Colonic mucosa (tissue), 4 donors: ENCODE data around the gene TYROBP. TPM values are rescaled to one million over a fixed set of nuclear protein-coding genes. Genes with fewer than 3 reads are reported as not detected.
A peak's percentile ranks its signal among the peaks of the same experiment; 100 is the strongest.
"Not testable (repeated sequence)": the region's sequence is repeated elsewhere in the genome, so short reads cannot be mapped to it uniquely, and the experiment has no call there.

Experiments
- DNase-seq: peaks from one replicate; pipeline ENCODE4 v3.0.0-alpha.2; 2020
- H3K27ac ChIP-seq: fragments of 200-600 bp; one replicate; pipeline ENCODE4 v1.8.0; 2021
- H3K27me3 ChIP-seq: fragments of 200-600 bp; one replicate; pipeline ENCODE4 v1.8.0; 2021
- H3K36me3 ChIP-seq: fragments of 200-600 bp; one replicate; pipeline ENCODE4 v1.8.0; 2021
- H3K4me1 ChIP-seq: fragments of 200-600 bp; one replicate; pipeline ENCODE4 v1.8.0; 2021; ENCODE audit warnings: mild to moderate bottlenecking
- H3K4me3 ChIP-seq: fragments of 200-600 bp; one replicate; pipeline ENCODE4 v1.8.0; 2021
- H3K9ac ChIP-seq, 2 donors: one replicate each; pipeline ENCODE4 v1.7.0; 2013; ENCODE audit warnings: control low read depth in 2 of 2, low read depth in 2 of 2, low read length in 2 of 2
- H3K9me3 ChIP-seq: fragments of 200-600 bp; one replicate; pipeline ENCODE4 v1.8.0; 2021
- CTCF ChIP-seq: fragments of 200-600 bp; IDR thresholded peaks from one replicate; pipeline ENCODE4 v1.8.0; 2022; ENCODE audit warnings: antibody characterized with exemption, mild to moderate bottlenecking
- intact Hi-C: fragments of 100-400 bp; cut with DNase I; formaldehyde crosslinking; loops from one replicate; pipeline ENCODE4 v1.14.1; 2022
- total RNA-seq, 2 donors: library from RNA; stranded (reverse); fragmentation: NEBNext Ultra II Directional in 1 of 2; extraction: Animal tissue kit (Norgen Biotek cat#: 25700) in 1 of 2; gene quantifications; one replicate each; pipeline ENCODE4 v1.2.1, GENCODE V29; 2021
- donor health status: healthy.
- donor health status: DM: no; HTN: no; CAD: no.
- donor health status: DM: no; HTN: no; CAD: no.

Gene TYROBP
- total RNA-seq, 2 donors from 2014 or later, result 10.4 to 32.8 TPM

GRCh38 chr19:35871611-35872010 lies 36.5 kb downstream of the TYROBP start:
- H3K36me3 ChIP-seq, result no peaks in the 10 kb centered on the region
- H3K27ac ChIP-seq, result no peak overlapping the region
- H3K27me3 ChIP-seq, result peaks cover 11% of the 10 kb centered on the region
- DNase-seq, result no peak
- H3K9me3 ChIP-seq, result no peaks in the 10 kb centered on the region
- intact Hi-C loops, result no loop called here
- no peak overlapping the region for H3K9ac ChIP-seq
- peaks cover 7% of the 10 kb centered on the region for H3K4me1 ChIP-seq
- H3K4me3 ChIP-seq, result no peak overlapping the region
- TF ChIP-seq CTCF, result no peak

GRCh38 chr19:35870798-35871197 lies 37.3 kb downstream of the TYROBP start:
- Histone ChIP-seq H3K27me3 (peaks cover 11% of the 10 kb centered on the region), H3K27ac (no peak overlapping the region), H3K9ac (no peak overlapping the region), H3K4me1 (peaks cover 7% of the 10 kb centered on the region), H3K36me3 (no peaks in the 10 kb centered on the region), H3K9me3 (no peaks in the 10 kb centered on the region), H3K4me3 (no peak overlapping the region)
- no peak for DNase-seq
- no peak for TF ChIP-seq CTCF
- intact Hi-C loops, result no loop called here

GRCh38 chr19:35870124-35870736 lies 37.9 kb downstream of the TYROBP start:
- H3K36me3 ChIP-seq, intact Hi-C loops, DNase-seq, H3K4me3 ChIP-seq, H3K9ac ChIP-seq, H3K27ac ChIP-seq, H3K9me3 ChIP-seq, H3K4me1 ChIP-seq: not testable (repeated sequence)
- peaks cover 11% of the 10 kb centered on the region for H3K27me3 ChIP-seq

GRCh38 chr19:35869327-35870123 lies 38.6 kb downstream of the TYROBP start:
- H3K36me3 ChIP-seq, result no peaks in the 10 kb centered on the region
- no peak for TF ChIP-seq CTCF
- intact Hi-C loops, result no loop called here
- H3K4me3 ChIP-seq, result no peak overlapping the region
- H3K4me1 ChIP-seq, result peaks cover 7% of the 10 kb centered on the region
- peak; percentile 71 for DNase-seq
- H3K27me3 ChIP-seq, result peaks cover 11% of the 10 kb centered on the region
- H3K9ac ChIP-seq, result no peak overlapping the region
- no peak overlapping the region for H3K27ac ChIP-seq
- H3K9me3 ChIP-seq, result no peaks in the 10 kb centered on the region

GRCh38 chr19:35868823-35869326 lies 39.2 kb downstream of the TYROBP start:
- no peaks in the 10 kb centered on the region for H3K9me3 ChIP-seq
- peak overlapping the region; percentile 39 for H3K4me3 ChIP-seq
- no peaks in the 10 kb centered on the region for H3K36me3 ChIP-seq
- no peak for TF ChIP-seq CTCF
- peaks cover 7% of the 10 kb centered on the region for H3K4me1 ChIP-seq
- peaks cover 11% of the 10 kb centered on the region for H3K27me3 ChIP-seq
- H3K27ac ChIP-seq, result no peak overlapping the region
- DNase-seq, result no peak
- H3K9ac ChIP-seq, result no peak overlapping the region
- intact Hi-C loops, result no loop called here
